SU-DHL-6 (cell line): ENCODE results near the gene SLC25A1.

ENCODE experiments used
- CTCF ChIP-seq: fragments of 200-600 bp; sonication (generic); IDR thresholded peaks from one replicate; pipeline ENCODE4 v1.5.1; 2017; ENCODE audit warnings: antibody characterized with exemption, mild to moderate bottlenecking, low read length, moderate library complexity; ENCODE audit not compliant: insufficient read depth, poor library complexity, severe bottlenecking
- EZH2phosphoT487 ChIP-seq: fragments of 200-600 bp; sonication (generic), shearing (Covaris generic); conservative IDR thresholded peaks from 2 replicates; pipeline ENCODE4 v1.6.1; 2018; ENCODE audit warnings: mild to moderate bottlenecking, antibody characterized with exemption, low read length, moderate library complexity, mixed read lengths

- TF ChIP-seq CTCF, result no peak
- no peak for TF ChIP-seq EZH2phosphoT487
Measured at GRCh38 chr22:19199479-19199878, 20.9 kb upstream of the SLC25A1 start.
